Lung (tissue), 12 donors: ENCODE measurements around the gene VMA21. TPM values are rescaled to one million over a fixed set of nuclear protein-coding genes. Genes with fewer than 3 reads are reported as not detected.

Experiments used
- ATAC-seq: fragments of 200-7000 bp; cut with Tn5 transposase; one replicate; pipeline ENCODE4 v1.9.1; 2020; ENCODE audit warnings: moderate number of reproducible peaks; ENCODE audit not compliant: insufficient read depth, low FRiP score
- DNase-seq, 3 donors: peaks; one replicate each; pipeline ENCODE4 v3.0.0-alpha.2; 2013 to 2017
- H3K27ac ChIP-seq, 2 donors: one replicate each; pipeline ENCODE4 v1.5.1; 2013; ENCODE audit warnings: mild to moderate bottlenecking in 2 of 2, moderate library complexity in 2 of 2, control low read depth in 1 of 2, inconsistent platforms in 1 of 2, low read depth in 1 of 2, low read length in 1 of 2
- H3K27me3 ChIP-seq, 3 donors: one replicate each; pipeline ENCODE4 v1.5.1; 2013; ENCODE audit warnings: low read length in 2 of 3; ENCODE audit not compliant: control insufficient read depth in 3 of 3, insufficient read depth in 3 of 3
- H3K36me3 ChIP-seq, 4 donors: one replicate each; pipeline ENCODE4 v1.5.1; 2013; ENCODE audit warnings: low read length in 4 of 4, mild to moderate bottlenecking in 1 of 4, moderate library complexity in 1 of 4; ENCODE audit not compliant: control insufficient read depth in 4 of 4, insufficient read depth in 4 of 4
- H3K4me1 ChIP-seq, 5 donors: one replicate each; pipeline ENCODE4 v1.5.1; 2013; ENCODE audit warnings: low read length in 5 of 5, mild to moderate bottlenecking in 2 of 5, moderate library complexity in 1 of 5; ENCODE audit not compliant: control insufficient read depth in 5 of 5, insufficient read depth in 5 of 5
- H3K4me3 ChIP-seq: one replicate; pipeline ENCODE4 v1.5.1; 2013; ENCODE audit warnings: mild to moderate bottlenecking, control low read depth, moderate library complexity
- H3K9ac ChIP-seq, 2 donors: one replicate each; pipeline ENCODE4 v1.5.1; 2013; ENCODE audit warnings: low read length in 2 of 2, control low read depth in 1 of 2; ENCODE audit not compliant: insufficient read depth in 1 of 2
- H3K9me3 ChIP-seq, 4 donors: one replicate each; pipeline ENCODE4 v1.5.1; 2013; ENCODE audit warnings: low read length in 3 of 4, mild to moderate bottlenecking in 1 of 4, moderate library complexity in 1 of 4; ENCODE audit not compliant: control insufficient read depth in 4 of 4, insufficient read depth in 3 of 4
- CTCF ChIP-seq: IDR thresholded peaks from 2 replicates; pipeline ENCODE4 v1.5.1; 2012; ENCODE audit warnings: mild to moderate bottlenecking; ENCODE audit errors: control extremely low read depth, extremely low read depth
- WGBS, 2 donors: extraction: QIAGEN DNeasy Blood & Tissue Kit; methylation state at CpG; one replicate each; pipeline ENCODE4 v1.1.7; 2013; 5-methylcytosine and 5-hydroxymethylcytosine counted together
- polyA plus RNA-seq, 2 donors: library from polyadenylated mRNA; stranded (reverse); fragments of 200-250 nt; gene quantifications; one replicate each; pipeline ENCODE4 v1.2.1, GENCODE V29; 2013
- total RNA-seq, 2 donors: library from RNA; depleted of rRNA in 1 of 2; stranded (reverse); fragments of >200 nt in 1 of 2; gene quantifications; one replicate each; pipeline ENCODE4 v1.2.1, GENCODE V29; 2014 to 2021
- donor health status: control.
- donor health status: control.
- donor health status: Bipolar disorder and iron deficiency.
- donor health status: healthy.
- donor health status: DM: yes; HTN: yes; CAD: no.

Gene VMA21
- total and polyA plus RNA-seq, 4 donors, result 7.8 to 36.3 (median 18.4) TPM

GRCh38 chrX:151370906-151371305 lies 26.1 kb upstream of the VMA21 start:
- DNase-seq (no peak), ATAC-seq (no peak)
- H3K4me3 ChIP-seq, result no peak overlapping the region
- WGBS, 2 donors, result 23 to 41% methylated on average over 10 to 21 of the region's 21 CpGs
- peaks cover 0 to 2% (median 0%) of the 10 kb centered on the region in 5 donors for H3K4me1 ChIP-seq
- TF ChIP-seq CTCF, result no peak
- H3K36me3 ChIP-seq, result no peaks in the 10 kb centered on the region
- H3K27me3 ChIP-seq, result peaks cover 0 to 3% (median 0%) of the 10 kb centered on the region in 3 donors
- no peak overlapping the region for H3K27ac ChIP-seq
- peaks cover 0 to 3% (median 1%) of the 10 kb centered on the region in 4 donors for H3K9me3 ChIP-seq
- H3K9ac ChIP-seq, result no peak overlapping the region

- Histone ChIP-seq H3K36me3 (no peaks in the 10 kb centered on the region), H3K9ac (no peak overlapping the region), H3K4me1 (no peaks in the 10 kb centered on the region), H3K9me3 (peaks cover 0 to 3% (median 0%) of the 10 kb centered on the region in 4 donors), H3K27ac (no peak overlapping the region), H3K4me3 (no peak overlapping the region), H3K27me3 (peaks cover 0 to 5% (median 0%) of the 10 kb centered on the region in 3 donors)
- ATAC-seq, result no peak
- DNase-seq, result peak in 1 of 3 donors; percentile 35
- TF ChIP-seq CTCF, result no peak
- 55 to 88% methylated on average over 7 of the region's 7 CpGs for WGBS, 2 donors
These were observed 12.2 kb upstream of the VMA21 start for GRCh38 chrX:151384807-151385206.

- Histone ChIP-seq H3K9ac (no peak overlapping the region), H3K27ac (no peak overlapping the region), H3K27me3 (peaks cover 0 to 5% (median 0%) of the 10 kb centered on the region in 3 donors), H3K36me3 (no peaks in the 10 kb centered on the region), H3K4me3 (no peak overlapping the region), H3K9me3 (peaks cover 0 to 3% (median 0%) of the 10 kb centered on the region in 4 donors), H3K4me1 (no peaks in the 10 kb centered on the region)
- ATAC-seq (no peak), DNase-seq (no peak)
- no peak for TF ChIP-seq CTCF
- WGBS, 2 donors, result 77 to 92% methylated on average over 3 of the region's 3 CpGs
These were observed 10.1 kb upstream of the VMA21 start for GRCh38 chrX:151386838-151387459.
